Measurements from ENCODE around the gene FYN. TPM values are rescaled to one million over a fixed set of nuclear protein-coding genes. Genes with fewer than 3 reads are reported as not detected.
A peak's percentile ranks its signal among the peaks of the same experiment; 100 is the strongest.

The FYN gene
- total RNA-seq, 4 donors from 2014 or later = 143 to 219 (median 165) TPM

DNA sequence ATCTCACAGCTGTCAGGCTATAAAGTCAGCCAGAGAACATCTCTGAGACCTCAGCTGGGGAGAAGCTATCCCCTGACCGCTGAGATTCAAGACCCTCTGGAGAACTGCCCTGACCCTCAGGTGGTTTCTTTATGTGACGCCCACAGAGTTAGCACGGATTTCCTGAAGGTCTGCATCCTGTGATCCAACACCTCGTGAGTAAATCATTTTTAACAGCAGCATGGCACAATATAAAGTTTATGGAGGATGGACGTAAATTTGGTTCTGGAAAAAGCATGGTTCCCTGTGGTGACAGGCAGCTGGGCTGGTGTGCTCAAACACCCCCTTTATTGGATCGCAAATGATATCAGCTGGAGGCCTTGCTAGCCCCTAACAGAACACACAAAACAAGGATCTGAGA, 242.2 kb downstream of the FYN start:
- TF ChIP-seq EP300 (IDR thresholded peaks at IDR 0.05) (no peak), POLR2A (IDR thresholded peaks at IDR 0.05) (no peak)
- TF ChIP-seq, protein P1, sequence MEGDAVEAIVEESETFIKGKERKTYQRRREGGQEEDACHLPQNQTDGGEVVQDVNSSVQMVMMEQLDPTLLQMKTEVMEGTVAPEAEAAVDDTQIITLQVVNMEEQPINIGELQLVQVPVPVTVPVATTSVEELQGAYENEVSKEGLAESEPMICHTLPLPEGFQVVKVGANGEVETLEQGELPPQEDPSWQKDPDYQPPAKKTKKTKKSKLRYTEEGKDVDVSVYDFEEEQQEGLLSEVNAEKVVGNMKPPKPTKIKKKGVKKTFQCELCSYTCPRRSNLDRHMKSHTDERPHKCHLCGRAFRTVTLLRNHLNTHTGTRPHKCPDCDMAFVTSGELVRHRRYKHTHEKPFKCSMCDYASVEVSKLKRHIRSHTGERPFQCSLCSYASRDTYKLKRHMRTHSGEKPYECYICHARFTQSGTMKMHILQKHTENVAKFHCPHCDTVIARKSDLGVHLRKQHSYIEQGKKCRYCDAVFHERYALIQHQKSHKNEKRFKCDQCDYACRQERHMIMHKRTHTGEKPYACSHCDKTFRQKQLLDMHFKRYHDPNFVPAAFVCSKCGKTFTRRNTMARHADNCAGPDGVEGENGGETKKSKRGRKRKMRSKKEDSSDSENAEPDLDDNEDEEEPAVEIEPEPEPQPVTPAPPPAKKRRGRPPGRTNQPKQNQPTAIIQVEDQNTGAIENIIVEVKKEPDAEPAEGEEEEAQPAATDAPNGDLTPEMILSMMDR (IDR thresholded peaks at IDR 0.05) = no peak

DNA sequence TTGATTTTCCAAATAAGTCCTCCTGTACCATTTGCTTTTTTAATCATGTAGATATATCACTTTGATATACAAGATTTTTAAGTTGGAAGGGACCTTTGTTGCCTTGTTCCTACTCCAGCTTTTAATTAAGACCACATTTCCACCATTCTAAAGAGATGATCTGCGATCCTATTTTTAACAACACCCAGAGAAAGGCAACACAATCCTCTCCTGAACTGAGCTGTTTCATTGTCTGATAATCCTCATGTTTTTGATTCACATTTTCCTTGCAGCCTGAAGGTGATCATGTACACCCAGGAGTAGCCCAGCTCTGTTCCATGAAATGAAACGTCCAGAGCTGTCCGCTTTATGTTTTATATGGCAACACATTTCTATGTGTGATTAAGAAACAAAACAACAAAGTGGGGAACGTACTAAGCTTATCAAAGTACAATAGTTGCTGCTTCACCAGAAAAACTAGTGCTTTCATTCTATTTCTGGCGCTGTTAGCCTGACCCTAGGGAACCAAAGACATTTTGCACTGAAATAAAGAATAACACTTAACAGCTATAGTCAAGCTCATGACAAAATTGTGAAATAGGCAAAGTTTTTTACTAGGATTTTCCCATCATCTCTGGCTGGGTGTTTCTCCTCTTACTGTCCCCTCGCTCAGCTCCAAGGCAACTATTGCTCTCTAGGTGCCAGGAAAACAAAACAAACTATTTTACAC, 245.0 kb downstream of the FYN start:
- peak in 1 of 2 donors; percentile 35 for DNase-seq (ENCODE audit: low spot score in 2 of 2)
- WGBS, 2 donors = 57 to 60% methylated on average over 6 of the region's 6 CpGs
- Histone ChIP-seq H3K27ac (peak overlapping the region in 3 of 4 donors; percentile 30 to 65 (median 46)), H3K9me3 (peaks cover 0 to 9% (median 0%) of the 10 kb centered on the region in 4 donors), H3K4me1 (peaks cover 0 to 34% (median 2%) of the 10 kb centered on the region in 4 donors), H3K4me3 (no peak overlapping the region), H3K36me3 (no peaks in the 10 kb centered on the region), H3K27me3 (no peaks in the 10 kb centered on the region)
- TF ChIP-seq EP300 (IDR thresholded peaks at IDR 0.05) = peak in 1 of 2 donors; percentile 59
- TF ChIP-seq POLR2A (IDR thresholded peaks at IDR 0.05) = no peak

More for the DNA sequence above, 242.2 kb downstream of the FYN start:
- H3K9me3 ChIP-seq = peaks cover 0 to 9% (median 0%) of the 10 kb centered on the region in 4 donors
- H3K27ac ChIP-seq = no peak overlapping the region
- H3K4me1 ChIP-seq = peaks cover 0 to 23% (median 0%) of the 10 kb centered on the region in 4 donors
- H3K27me3 ChIP-seq = no peaks in the 10 kb centered on the region
- DNase-seq (ENCODE audit: low spot score in 2 of 2) = no peak
- H3K36me3 ChIP-seq = no peaks in the 10 kb centered on the region
- WGBS, 2 donors = 63 to 66% methylated on average over 6 of the region's 6 CpGs
- no peak overlapping the region for H3K4me3 ChIP-seq

GRCh38 chr6:111626441-111626840, 246.8 kb downstream of the FYN start:
- peak overlapping the region in 3 of 4 donors; percentile 2 to 37 (median 14) for H3K4me3 ChIP-seq
- H3K4me1 ChIP-seq = peaks cover 0 to 34% (median 2%) of the 10 kb centered on the region in 4 donors
- H3K27ac ChIP-seq = peak overlapping the region in 3 of 4 donors; percentile 30 to 81 (median 79)
- TF ChIP-seq, protein P1 (IDR thresholded peaks at IDR 0.05) = no peak
- TF ChIP-seq EP300 (IDR thresholded peaks at IDR 0.05) = no peak
- TF ChIP-seq POLR2A (IDR thresholded peaks at IDR 0.05) = no peak
- DNase-seq (ENCODE audit: low spot score in 2 of 2) = no peak
- no peaks in the 10 kb centered on the region for H3K27me3 ChIP-seq
- 48 to 55% methylated on average over 8 of the region's 8 CpGs for WGBS, 2 donors
- H3K36me3 ChIP-seq = no peaks in the 10 kb centered on the region
- peaks cover 0 to 9% (median 0%) of the 10 kb centered on the region in 4 donors for H3K9me3 ChIP-seq

GRCh38 chr6:111625461-111626391, 247.5 kb downstream of the FYN start:
- WGBS, 2 donors = 29 to 33% methylated on average over 17 of the region's 17 CpGs
- Histone ChIP-seq H3K36me3 (no peaks in the 10 kb centered on the region), H3K9me3 (peaks cover 0 to 9% (median 0%) of the 10 kb centered on the region in 4 donors), H3K4me3 (peak overlapping the region; percentile 2 to 37 (median 14)), H3K27ac (peak overlapping the region in 3 of 4 donors; percentile 30 to 81 (median 79)), H3K4me1 (peaks cover 0 to 34% (median 2%) of the 10 kb centered on the region in 4 donors), H3K27me3 (no peaks in the 10 kb centered on the region)
- no peak for DNase-seq (ENCODE audit: low spot score in 2 of 2)
- TF ChIP-seq POLR2A (IDR thresholded peaks at IDR 0.05) = no peak
- TF ChIP-seq EP300 (IDR thresholded peaks at IDR 0.05) = no peak
- TF ChIP-seq, protein P1 (IDR thresholded peaks at IDR 0.05) = no peak

GRCh38 chr6:111625099-111625416, 248.2 kb downstream of the FYN start:
- Histone ChIP-seq H3K9me3 (peaks cover 0 to 9% (median 0%) of the 10 kb centered on the region in 4 donors), H3K27me3 (no peaks in the 10 kb centered on the region), H3K4me3 (no peak overlapping the region), H3K27ac (peak overlapping the region in 2 of 4 donors; percentile 79 to 81), H3K36me3 (no peaks in the 10 kb centered on the region), H3K4me1 (peaks cover 0 to 34% (median 2%) of the 10 kb centered on the region in 4 donors)
- TF ChIP-seq, protein P1 (IDR thresholded peaks at IDR 0.05) = no peak
- no peak for TF ChIP-seq POLR2A (IDR thresholded peaks at IDR 0.05)
- no peak for TF ChIP-seq EP300 (IDR thresholded peaks at IDR 0.05)
- no peak for DNase-seq (ENCODE audit: low spot score in 2 of 2)
- 88 to 93% methylated on average over 3 of the region's 3 CpGs for WGBS, 2 donors

Data from tibial nerve (tissue), 4 donors.